HG03354 (cell line): ENCODE data around the gene CNNM2.

Experiments
- ATAC-seq: cut with Tn5 transposase; IDR thresholded peaks from one replicate; pipeline ENCODE4 v1.9.1; 2021; ENCODE audit warnings: mild to moderate bottlenecking; ENCODE audit not compliant: unreplicated experiment, poor library complexity, severe bottlenecking

Gene CNNM2

DNA sequence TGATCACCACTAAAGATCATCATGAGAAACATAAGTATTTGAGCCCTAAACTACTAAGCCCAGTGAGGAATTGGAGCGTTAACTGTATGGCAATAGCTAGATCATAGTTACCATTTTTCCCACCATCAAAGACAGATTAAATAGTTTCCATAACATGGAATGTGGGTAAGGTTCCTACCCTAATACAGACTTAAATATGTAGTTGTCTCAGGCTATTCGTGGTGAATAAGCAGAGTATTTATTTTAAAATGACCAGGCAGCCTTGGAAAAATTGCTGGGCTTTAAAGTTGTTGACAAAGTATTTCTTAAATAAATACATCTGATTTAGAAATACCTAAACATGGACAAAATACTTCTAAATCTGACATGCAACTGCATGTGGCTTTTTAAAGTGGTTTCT is 168.2 kb downstream of the CNNM2 start:
- no peak for ATAC-seq

DNA sequence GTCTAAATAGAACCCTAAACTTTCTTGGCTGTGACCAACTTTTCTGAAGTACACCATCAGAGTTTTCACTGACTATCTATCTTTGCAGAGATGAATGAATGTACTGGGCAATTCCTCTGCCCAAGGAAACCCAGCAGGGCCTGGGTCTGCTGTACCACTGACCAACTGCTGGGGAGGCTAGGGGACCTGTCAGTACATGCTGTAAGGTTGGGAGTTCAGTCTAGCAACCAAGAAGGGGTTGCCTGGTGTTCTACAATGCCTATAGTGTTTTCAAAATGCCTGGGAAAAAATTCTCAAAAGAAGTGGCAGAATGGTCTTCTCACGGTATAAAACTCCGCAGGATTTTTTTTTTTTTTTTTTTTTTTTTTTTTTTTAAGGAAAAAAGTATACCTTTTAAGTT is 168.7 kb downstream of the CNNM2 start:
- ATAC-seq, result no peak

DNA sequence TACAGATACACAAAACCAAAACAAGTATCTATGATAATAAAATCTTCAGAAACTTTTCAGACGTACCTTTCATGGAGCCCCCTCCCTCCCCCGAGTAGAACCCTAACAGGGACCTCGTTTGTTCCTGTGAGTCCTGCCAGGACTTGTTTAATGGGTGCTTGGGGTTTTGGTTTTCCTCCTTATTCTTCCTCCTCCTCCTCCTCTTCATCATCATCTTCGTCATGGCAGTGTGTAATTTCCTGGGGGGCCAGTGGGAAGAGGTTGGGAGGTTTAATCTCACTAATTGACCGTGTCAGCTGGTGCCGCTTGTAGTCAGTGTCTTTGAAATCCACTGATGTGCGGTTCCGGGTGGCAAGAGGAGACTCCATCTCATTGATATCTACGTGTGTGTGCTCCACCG is 171.4 kb downstream of the CNNM2 start:
- ATAC-seq, result no peak

DNA sequence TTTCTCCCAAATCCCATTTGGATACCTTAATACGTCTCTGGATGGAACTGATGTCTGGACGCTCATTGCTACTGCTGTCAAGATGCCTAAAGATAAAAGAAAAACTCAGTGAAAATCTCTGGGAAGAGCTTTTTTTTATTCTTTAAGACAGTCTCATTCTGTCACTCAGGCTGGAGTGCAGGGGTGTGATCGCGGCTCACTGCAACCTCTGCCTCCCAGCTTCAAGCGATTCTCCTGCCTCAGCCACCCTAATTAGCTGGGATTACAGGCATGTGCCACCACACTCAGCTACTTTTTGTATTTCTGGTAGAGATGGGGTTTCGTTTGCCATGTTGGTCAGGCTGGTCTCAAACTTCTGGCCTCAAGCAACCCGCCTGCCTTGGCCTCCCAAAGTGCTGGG is 172.8 kb downstream of the CNNM2 start:
- ATAC-seq, result no peak

GRCh38 chr10:103095005-103095404 is 176.9 kb downstream of the CNNM2 start:
- ATAC-seq, result no peak

GRCh38 chr10:103096130-103096529 is 178.0 kb downstream of the CNNM2 start:
- ATAC-seq, result no peak

- ATAC-seq, result no peak
Measured at GRCh38 chr10:103098240-103098639, 180.1 kb downstream of the CNNM2 start.

DNA sequence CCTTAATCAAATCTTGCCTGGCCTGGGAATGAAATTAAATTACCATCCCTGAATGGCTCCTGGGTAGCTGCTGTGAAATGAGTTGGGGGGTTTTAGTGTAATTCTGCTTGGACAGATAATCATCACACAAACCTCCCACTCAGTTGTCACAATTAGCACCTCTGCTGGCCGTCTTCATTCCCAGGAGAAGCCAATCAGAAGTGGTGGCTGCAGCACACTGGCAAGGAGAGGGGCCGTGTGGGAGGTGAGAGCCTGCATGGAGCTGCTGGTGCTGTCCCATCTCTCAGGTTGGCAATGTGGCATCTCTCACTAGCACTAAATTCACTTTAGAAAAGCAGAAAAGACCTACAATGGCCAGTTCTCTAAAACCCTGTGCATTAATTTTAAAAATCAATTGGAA is 182.5 kb downstream of the CNNM2 start:
- no peak for ATAC-seq

GRCh38 chr10:103102195-103102594 is 184.1 kb downstream of the CNNM2 start:
- no peak for ATAC-seq

GRCh38 chr10:103103989-103104388 is 185.9 kb downstream of the CNNM2 start:
- ATAC-seq, result no peak

DNA sequence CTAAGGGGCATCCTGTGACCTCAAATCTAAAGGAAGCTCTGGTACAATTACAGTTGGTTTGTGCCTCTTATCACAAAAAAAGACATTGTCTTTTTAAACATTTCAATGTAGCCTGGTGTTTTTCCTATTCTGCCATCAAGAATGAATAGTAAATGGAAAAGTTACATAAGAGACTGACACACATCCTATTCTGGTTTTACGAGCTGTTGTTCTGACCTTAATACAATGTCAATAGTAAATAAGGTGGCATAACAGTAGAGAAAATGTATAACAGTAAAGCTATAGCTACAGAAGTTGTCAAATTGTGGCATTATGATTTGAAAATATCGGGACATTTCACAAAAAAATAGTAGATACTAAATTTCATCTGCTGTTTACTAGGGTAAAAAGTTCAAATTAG is 186.6 kb downstream of the CNNM2 start:
- no peak for ATAC-seq

- no peak for ATAC-seq
Measured at GRCh38 chr10:103105462-103105861, 187.4 kb downstream of the CNNM2 start.

- ATAC-seq, result no peak
Measured at GRCh38 chr10:103106539-103106938, 188.4 kb downstream of the CNNM2 start.

- no peak for ATAC-seq
Measured at GRCh38 chr10:103109821-103110220, 191.7 kb downstream of the CNNM2 start.

- ATAC-seq, result no peak
Measured at GRCh38 chr10:103110407-103110806, 192.3 kb downstream of the CNNM2 start.

- peak; percentile 64 for ATAC-seq
Measured at GRCh38 chr10:103111031-103111917, 193.2 kb downstream of the CNNM2 start.

DNA sequence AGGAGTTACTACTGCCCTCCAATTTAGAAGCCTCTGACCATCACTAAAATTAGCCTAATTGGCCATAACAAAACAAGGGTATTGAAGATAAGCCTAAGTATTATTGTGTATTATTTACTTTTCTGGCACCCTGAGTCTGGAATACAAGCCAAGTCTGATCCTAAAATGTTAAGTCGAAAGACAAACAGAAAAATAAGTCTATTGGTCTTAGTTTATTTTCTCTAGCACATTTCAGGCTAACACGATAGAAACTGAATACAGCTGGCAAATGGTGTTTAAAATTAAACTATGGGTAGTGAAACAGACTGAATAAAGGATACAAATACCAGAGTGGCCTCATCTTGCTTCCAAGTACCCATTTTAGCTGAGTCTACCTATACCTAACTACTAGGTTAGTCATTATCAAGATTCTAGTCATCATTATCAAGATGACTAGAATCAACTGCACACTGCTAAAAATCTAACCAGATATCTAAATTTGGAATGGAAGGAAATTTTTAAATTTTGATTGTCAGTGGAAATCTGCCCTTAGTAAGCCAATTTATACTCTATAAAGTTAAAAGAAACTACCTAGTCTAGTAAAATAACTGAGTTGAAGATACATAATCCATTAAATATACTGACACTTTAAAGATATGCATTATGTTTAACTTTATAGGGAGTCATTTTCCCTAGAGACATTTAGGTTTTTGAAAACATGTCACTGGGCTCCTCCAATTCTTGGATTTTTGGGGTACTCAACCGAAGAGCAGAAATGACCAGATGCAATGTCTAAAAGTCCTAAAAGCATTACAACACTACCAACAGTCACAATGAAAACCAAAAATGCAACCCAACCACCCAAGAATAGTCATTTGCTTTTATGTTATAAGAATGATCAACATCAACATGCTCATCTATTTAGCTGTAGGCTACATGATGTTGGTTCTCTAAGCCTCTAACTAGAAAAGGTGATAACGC is 194.1 kb downstream of the CNNM2 start:
- peak; percentile 83 for ATAC-seq

DNA sequence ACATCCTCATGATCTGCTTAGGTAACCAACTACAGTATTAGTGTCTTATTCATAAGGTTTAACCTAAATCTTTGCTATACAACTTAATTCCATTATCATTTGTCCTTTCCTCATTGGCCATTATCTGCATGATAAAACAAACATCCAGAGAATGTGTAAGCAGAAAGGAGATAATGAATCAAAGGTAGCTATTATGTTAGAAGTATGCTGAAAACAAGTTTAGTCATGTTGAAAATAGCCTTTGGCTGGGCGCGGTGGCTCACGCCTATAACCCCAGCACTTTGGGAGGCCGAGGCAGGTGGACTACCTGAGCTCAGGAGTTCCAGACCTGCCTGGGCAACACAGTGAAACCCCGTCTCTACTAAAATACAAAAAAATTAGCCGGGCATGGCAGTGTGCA is 196.8 kb downstream of the CNNM2 start:
- no peak for ATAC-seq

DNA sequence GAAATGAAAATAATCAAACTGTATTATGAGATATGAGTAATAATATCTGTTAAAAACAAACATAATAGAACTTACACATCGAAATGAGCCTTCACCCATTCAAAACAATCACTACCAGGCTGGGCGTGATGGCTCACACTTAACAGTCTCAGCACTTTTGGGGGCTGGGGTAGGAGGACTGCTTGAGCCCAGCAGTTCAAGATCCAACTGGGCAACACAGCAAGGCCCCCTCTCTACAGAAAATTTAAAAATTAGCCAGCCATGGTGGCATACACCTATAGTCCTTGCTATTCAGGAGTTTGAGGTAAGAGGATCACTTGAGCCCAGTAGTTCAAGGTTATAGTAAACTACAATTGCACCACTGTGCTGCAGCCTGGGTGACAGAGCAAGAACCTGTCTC is 199.2 kb downstream of the CNNM2 start:
- ATAC-seq, result no peak

DNA sequence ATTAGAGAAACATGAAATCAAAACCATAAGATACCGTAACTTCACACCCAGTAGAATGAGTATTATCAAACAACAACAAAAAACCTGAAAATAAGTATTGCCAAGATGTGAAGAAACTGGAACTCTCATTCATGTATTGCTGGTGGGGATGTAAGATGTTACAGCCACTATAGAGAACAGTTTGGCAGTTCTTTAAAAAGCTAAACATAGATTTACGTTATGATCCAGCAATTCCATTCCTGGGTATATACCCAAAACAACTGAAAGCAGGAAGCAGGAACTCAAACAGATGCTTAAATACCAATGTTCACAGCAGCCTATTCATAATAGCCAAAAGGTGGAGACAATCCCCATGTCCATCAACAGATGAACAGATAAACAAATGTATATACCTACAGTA is 202.5 kb downstream of the CNNM2 start:
- no peak for ATAC-seq
